ENCODE measurements around the gene ARAP1. TPM values are rescaled to one million over a fixed set of nuclear protein-coding genes. Genes with fewer than 3 reads are reported as not detected.

ARAP1 gene
- total RNA-seq, 1 donor from 2014 or later = 81.5 TPM

GRCh38 chr11:72739240-72740059 is 12.8 kb downstream of the ARAP1 start:
- Mint-ChIP-seq H3K36me3 (ENCODE audit: low read depth) (peaks cover 4% of the 10 kb centered on the region), H3K4me1 (peaks cover 61% of the 10 kb centered on the region), H3K4me3 (no peak overlapping the region), H3K27me3 (no peaks in the 10 kb centered on the region), H3K27ac (peak overlapping the region; percentile 53), H3K9me3 (no peaks in the 10 kb centered on the region)
- intact Hi-C loops (cut with micrococcal nuclease) = no loop called here
- DNase-seq = no peak

GRCh38 chr11:72738199-72739141 is 13.7 kb downstream of the ARAP1 start:
- no peaks in the 10 kb centered on the region for H3K9me3 Mint-ChIP-seq
- H3K4me3 Mint-ChIP-seq = no peak overlapping the region
- no peak for DNase-seq
- H3K27ac Mint-ChIP-seq = peak overlapping the region; percentile 91
- intact Hi-C loops (cut with micrococcal nuclease) = no loop called here
- H3K27me3 Mint-ChIP-seq = no peaks in the 10 kb centered on the region
- H3K36me3 Mint-ChIP-seq (ENCODE audit: low read depth) = peaks cover 4% of the 10 kb centered on the region
- H3K4me1 Mint-ChIP-seq = peaks cover 54% of the 10 kb centered on the region

GRCh38 chr11:72737336-72737735 is 14.9 kb downstream of the ARAP1 start:
- peaks cover 6% of the 10 kb centered on the region for H3K36me3 Mint-ChIP-seq (ENCODE audit: low read depth)
- intact Hi-C loops (cut with micrococcal nuclease) = no loop called here
- H3K27me3 Mint-ChIP-seq = no peaks in the 10 kb centered on the region
- DNase-seq = no peak
- peak overlapping the region; percentile 91 for H3K27ac Mint-ChIP-seq
- H3K4me3 Mint-ChIP-seq = peak overlapping the region; percentile 61
- H3K4me1 Mint-ChIP-seq = peaks cover 50% of the 10 kb centered on the region
- H3K9me3 Mint-ChIP-seq = no peaks in the 10 kb centered on the region

GRCh38 chr11:72736452-72737069 is 15.6 kb downstream of the ARAP1 start:
- Mint-ChIP-seq H3K9me3 (no peaks in the 10 kb centered on the region), H3K36me3 (ENCODE audit: low read depth) (peaks cover 8% of the 10 kb centered on the region), H3K4me3 (peak overlapping the region; percentile 61), H3K4me1 (peaks cover 44% of the 10 kb centered on the region), H3K27ac (peak overlapping the region; percentile 91), H3K27me3 (no peaks in the 10 kb centered on the region)
- intact Hi-C loops (cut with micrococcal nuclease) = loop anchor here (1.0 kb wide), 3 partner anchors 14 to 77 kb away; partner anchors contain the start of gene ARAP1
- peak; percentile 89 for DNase-seq

GRCh38 chr11:72735495-72736027 is 16.6 kb downstream of the ARAP1 start:
- Mint-ChIP-seq H3K27ac (peak overlapping the region; percentile 72), H3K4me3 (peak overlapping the region; percentile 24), H3K36me3 (ENCODE audit: low read depth) (peaks cover 15% of the 10 kb centered on the region), H3K27me3 (no peaks in the 10 kb centered on the region), H3K9me3 (no peaks in the 10 kb centered on the region), H3K4me1 (peaks cover 34% of the 10 kb centered on the region)
- intact Hi-C loops (cut with micrococcal nuclease) = loop anchor here (1.0 kb wide), 3 partner anchors 13 to 78 kb away; partner anchors contain the start of gene ARAP1
- DNase-seq = no peak

- no peaks in the 10 kb centered on the region for H3K9me3 Mint-ChIP-seq
- intact Hi-C loops (cut with micrococcal nuclease) = no loop called here
- H3K4me3 Mint-ChIP-seq = no peak overlapping the region
- peaks cover 17% of the 10 kb centered on the region for H3K36me3 Mint-ChIP-seq (ENCODE audit: low read depth)
- H3K27ac Mint-ChIP-seq = no peak overlapping the region
- no peaks in the 10 kb centered on the region for H3K27me3 Mint-ChIP-seq
- no peak for DNase-seq
- peaks cover 13% of the 10 kb centered on the region for H3K4me1 Mint-ChIP-seq
Observed at GRCh38 chr11:72732329-72732728, 19.9 kb downstream of the ARAP1 start.

GRCh38 chr11:72730737-72731136 is 21.5 kb downstream of the ARAP1 start:
- Mint-ChIP-seq H3K27ac (no peak overlapping the region), H3K4me3 (no peak overlapping the region), H3K36me3 (ENCODE audit: low read depth) (peaks cover 15% of the 10 kb centered on the region), H3K9me3 (no peaks in the 10 kb centered on the region), H3K27me3 (no peaks in the 10 kb centered on the region), H3K4me1 (peaks cover 2% of the 10 kb centered on the region)
- no peak for DNase-seq
- intact Hi-C loops (cut with micrococcal nuclease) = no loop called here

GRCh38 chr11:72730243-72730642 is 22.0 kb downstream of the ARAP1 start:
- intact Hi-C loops (cut with micrococcal nuclease) = no loop called here
- DNase-seq = no peak
- Mint-ChIP-seq H3K27me3 (no peaks in the 10 kb centered on the region), H3K9me3 (no peaks in the 10 kb centered on the region), H3K4me3 (no peak overlapping the region), H3K4me1 (peaks cover 6% of the 10 kb centered on the region), H3K36me3 (ENCODE audit: low read depth) (peaks cover 18% of the 10 kb centered on the region), H3K27ac (no peak overlapping the region)

- H3K9me3 Mint-ChIP-seq = no peaks in the 10 kb centered on the region
- peaks cover 18% of the 10 kb centered on the region for H3K36me3 Mint-ChIP-seq (ENCODE audit: low read depth)
- H3K4me1 Mint-ChIP-seq = peaks cover 17% of the 10 kb centered on the region
- intact Hi-C loops (cut with micrococcal nuclease) = no loop called here
- no peak for DNase-seq
- no peak overlapping the region for H3K4me3 Mint-ChIP-seq
- H3K27me3 Mint-ChIP-seq = no peaks in the 10 kb centered on the region
- no peak overlapping the region for H3K27ac Mint-ChIP-seq
Observed at GRCh38 chr11:72727521-72727920, 24.7 kb downstream of the ARAP1 start.

- no peaks in the 10 kb centered on the region for H3K9me3 Mint-ChIP-seq
- no peak for DNase-seq
- no peak overlapping the region for H3K4me3 Mint-ChIP-seq
- no peaks in the 10 kb centered on the region for H3K27me3 Mint-ChIP-seq
- peaks cover 24% of the 10 kb centered on the region for H3K4me1 Mint-ChIP-seq
- intact Hi-C loops (cut with micrococcal nuclease) = no loop called here
- no peak overlapping the region for H3K27ac Mint-ChIP-seq
- peaks cover 17% of the 10 kb centered on the region for H3K36me3 Mint-ChIP-seq (ENCODE audit: low read depth)
Observed at GRCh38 chr11:72726266-72727220, 25.7 kb downstream of the ARAP1 start.

GRCh38 chr11:72725724-72726028 is 26.5 kb downstream of the ARAP1 start:
- Mint-ChIP-seq H3K27ac (peak overlapping the region; percentile 54), H3K27me3 (no peaks in the 10 kb centered on the region), H3K4me1 (peaks cover 31% of the 10 kb centered on the region), H3K4me3 (no peak overlapping the region), H3K9me3 (no peaks in the 10 kb centered on the region), H3K36me3 (ENCODE audit: low read depth) (peaks cover 11% of the 10 kb centered on the region)
- no peak for DNase-seq
- intact Hi-C loops (cut with micrococcal nuclease) = loop anchor here (1.0 kb wide), 5 partner anchors 27 to 452 kb away; partner anchors contain the start of gene ARAP1

GRCh38 chr11:72724851-72725723 is 27.1 kb downstream of the ARAP1 start:
- Mint-ChIP-seq H3K4me3 (no peak overlapping the region), H3K36me3 (ENCODE audit: low read depth) (peaks cover 8% of the 10 kb centered on the region), H3K27ac (peak overlapping the region; percentile 54), H3K27me3 (no peaks in the 10 kb centered on the region), H3K9me3 (no peaks in the 10 kb centered on the region), H3K4me1 (peaks cover 37% of the 10 kb centered on the region)
- intact Hi-C loops (cut with micrococcal nuclease) = loop anchor here (1.0 kb wide), 5 partner anchors 27 to 452 kb away; partner anchors contain the start of gene ARAP1
- peak; percentile 94 for DNase-seq
